DND-41 (cell line): Measurements from ENCODE around the gene LRTM2.

Experiments used
- CTCF ChIP-seq: IDR thresholded peaks from 2 replicates; pipeline ENCODE4 v1.5.1; 2012; ENCODE audit warnings: borderline replicate concordance, low read length, moderate library complexity, mild to moderate bottlenecking; ENCODE audit not compliant: poor library complexity, severe bottlenecking; ENCODE audit errors: extremely low read depth
- EZH2 ChIP-seq: IDR thresholded peaks from 3 replicates; pipeline ENCODE4 v1.6.1; 2012; ENCODE audit warnings: borderline replicate concordance, low read depth, mild to moderate bottlenecking, moderate library complexity, low read length, inconsistent platforms; ENCODE audit not compliant: severe bottlenecking

- no peak for TF ChIP-seq EZH2
- TF ChIP-seq CTCF: no peak
Observed at GRCh38 chr12:1869145-1869544, 48.8 kb downstream of the LRTM2 start.
